ENCODE data around the gene SMCR8. TPM values are rescaled to one million over a fixed set of nuclear protein-coding genes. Genes with fewer than 3 reads are reported as not detected.
"Not testable (repeated sequence)": the region's sequence is repeated elsewhere in the genome, so short reads cannot be mapped to it uniquely, and the experiment has no call there.

The SMCR8 gene
- total RNA-seq, 4 donors from 2014 or later, result 10.9 to 13.0 (median 11.9) TPM

DNA sequence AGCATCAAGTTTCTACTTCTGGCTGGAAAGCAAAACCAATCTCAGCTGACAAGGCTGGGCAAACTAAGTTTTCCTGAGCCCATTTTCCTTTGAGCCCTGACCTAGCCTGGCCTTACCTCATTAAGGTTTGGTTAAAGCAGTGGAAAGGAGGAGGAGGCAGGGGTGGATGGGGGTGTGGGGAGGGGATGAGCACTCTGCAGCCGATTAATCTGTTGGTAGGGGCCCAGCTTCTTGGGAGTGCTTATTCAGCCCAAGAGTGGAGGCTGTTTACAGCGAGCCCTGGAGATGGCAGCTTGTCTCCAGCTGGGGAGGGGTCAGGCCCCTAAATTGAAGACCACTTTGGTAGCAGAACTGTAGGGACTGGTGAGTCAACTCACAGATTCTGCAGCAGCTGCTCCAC, 12.0 kb downstream of the SMCR8 start:
- no peaks in the 10 kb centered on the region for H3K9me3 ChIP-seq
- H3K4me3 ChIP-seq, result no peak overlapping the region
- H3K27ac ChIP-seq, result no peak overlapping the region
- H3K4me1 ChIP-seq, result no peaks in the 10 kb centered on the region
- DNase-seq, result no peak
- WGBS, 2 donors, result 73 to 83% methylated on average over 2 of the region's 2 CpGs
- intact Hi-C loops (cut with DNase I), result no loop called here
- no peaks in the 10 kb centered on the region for H3K27me3 ChIP-seq
- no peak for TF ChIP-seq POLR2A (IDR thresholded peaks at IDR 0.05)
- TF ChIP-seq, protein P1, sequence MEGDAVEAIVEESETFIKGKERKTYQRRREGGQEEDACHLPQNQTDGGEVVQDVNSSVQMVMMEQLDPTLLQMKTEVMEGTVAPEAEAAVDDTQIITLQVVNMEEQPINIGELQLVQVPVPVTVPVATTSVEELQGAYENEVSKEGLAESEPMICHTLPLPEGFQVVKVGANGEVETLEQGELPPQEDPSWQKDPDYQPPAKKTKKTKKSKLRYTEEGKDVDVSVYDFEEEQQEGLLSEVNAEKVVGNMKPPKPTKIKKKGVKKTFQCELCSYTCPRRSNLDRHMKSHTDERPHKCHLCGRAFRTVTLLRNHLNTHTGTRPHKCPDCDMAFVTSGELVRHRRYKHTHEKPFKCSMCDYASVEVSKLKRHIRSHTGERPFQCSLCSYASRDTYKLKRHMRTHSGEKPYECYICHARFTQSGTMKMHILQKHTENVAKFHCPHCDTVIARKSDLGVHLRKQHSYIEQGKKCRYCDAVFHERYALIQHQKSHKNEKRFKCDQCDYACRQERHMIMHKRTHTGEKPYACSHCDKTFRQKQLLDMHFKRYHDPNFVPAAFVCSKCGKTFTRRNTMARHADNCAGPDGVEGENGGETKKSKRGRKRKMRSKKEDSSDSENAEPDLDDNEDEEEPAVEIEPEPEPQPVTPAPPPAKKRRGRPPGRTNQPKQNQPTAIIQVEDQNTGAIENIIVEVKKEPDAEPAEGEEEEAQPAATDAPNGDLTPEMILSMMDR (IDR thresholded peaks at IDR 0.05), result no peak
- peaks cover 21 to 100% (median 69%) of the 10 kb centered on the region in 3 donors for H3K36me3 ChIP-seq

DNA sequence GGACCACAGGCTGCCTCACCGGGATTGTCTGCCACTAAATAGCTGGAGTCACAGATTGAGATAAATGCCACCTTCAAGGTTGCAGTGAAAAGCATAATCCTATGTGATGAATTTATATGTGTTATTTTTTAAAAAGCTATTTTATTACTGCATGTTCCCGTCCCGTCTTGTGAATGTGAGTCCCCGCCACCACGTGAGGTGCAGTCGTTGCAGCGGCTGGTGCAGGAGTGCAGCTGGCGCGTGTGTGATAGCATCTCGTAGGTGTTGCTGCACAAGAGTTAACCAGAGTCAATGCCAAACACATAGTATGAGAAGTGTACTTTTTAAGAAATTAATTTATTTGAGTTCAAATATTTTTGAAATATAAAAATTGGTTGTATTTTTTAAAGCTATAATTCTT, 12.5 kb downstream of the SMCR8 start:
- no peaks in the 10 kb centered on the region for H3K27me3 ChIP-seq
- H3K4me3 ChIP-seq, result no peak overlapping the region
- no peaks in the 10 kb centered on the region for H3K4me1 ChIP-seq
- TF ChIP-seq POLR2A (IDR thresholded peaks at IDR 0.05), result no peak
- TF ChIP-seq, protein P1 (IDR thresholded peaks at IDR 0.05), result no peak
- peaks cover 20 to 100% (median 68%) of the 10 kb centered on the region in 3 donors for H3K36me3 ChIP-seq
- intact Hi-C loops (cut with DNase I), result no loop called here
- H3K9me3 ChIP-seq, result no peaks in the 10 kb centered on the region
- DNase-seq, result no peak
- 90 to 92% methylated on average over 10 of the region's 10 CpGs for WGBS, 2 donors
- H3K27ac ChIP-seq, result no peak overlapping the region

DNA sequence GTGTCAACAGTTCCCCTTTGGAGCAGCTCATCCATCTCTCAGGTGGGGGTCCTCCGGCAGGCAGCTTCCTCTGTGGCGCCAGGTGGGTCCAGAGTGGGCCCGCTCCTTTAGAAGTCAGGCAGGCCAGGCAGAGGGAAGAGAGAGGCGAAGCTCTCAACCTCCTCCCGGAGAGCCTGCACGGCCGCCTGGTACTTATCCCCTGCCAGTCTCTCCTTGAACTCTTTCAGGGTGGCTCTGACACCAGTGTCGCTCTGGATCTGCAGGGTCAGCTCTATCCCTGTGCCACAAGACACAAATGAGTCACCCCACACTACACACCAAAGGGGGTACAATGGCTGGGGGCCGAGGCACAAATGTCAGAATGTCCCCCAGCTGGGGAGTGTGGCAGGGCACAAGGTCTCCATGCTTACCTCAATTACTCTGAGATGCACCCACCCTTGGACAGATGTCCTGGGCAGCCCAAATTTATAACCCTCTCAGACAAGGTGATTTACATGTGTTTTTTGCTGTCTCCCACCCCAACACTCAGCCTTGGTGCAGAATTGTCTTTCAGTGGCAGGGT, 13.6 kb downstream of the SMCR8 start:
- no peak for TF ChIP-seq POLR2A (IDR thresholded peaks at IDR 0.05)
- TF ChIP-seq, protein P1 (IDR thresholded peaks at IDR 0.05), result no peak
- Histone ChIP-seq H3K9me3 (no peaks in the 10 kb centered on the region), H3K4me3 (no peak overlapping the region), H3K27me3 (no peaks in the 10 kb centered on the region), H3K27ac (no peak overlapping the region), H3K36me3 (peaks cover 13 to 100% (median 57%) of the 10 kb centered on the region in 3 donors), H3K4me1 (no peaks in the 10 kb centered on the region)
- no peak for DNase-seq
- WGBS, 2 donors, result 55 to 85% methylated on average over 2 to 7 of the region's 9 CpGs
- intact Hi-C loops (cut with DNase I), result no loop called here

DNA sequence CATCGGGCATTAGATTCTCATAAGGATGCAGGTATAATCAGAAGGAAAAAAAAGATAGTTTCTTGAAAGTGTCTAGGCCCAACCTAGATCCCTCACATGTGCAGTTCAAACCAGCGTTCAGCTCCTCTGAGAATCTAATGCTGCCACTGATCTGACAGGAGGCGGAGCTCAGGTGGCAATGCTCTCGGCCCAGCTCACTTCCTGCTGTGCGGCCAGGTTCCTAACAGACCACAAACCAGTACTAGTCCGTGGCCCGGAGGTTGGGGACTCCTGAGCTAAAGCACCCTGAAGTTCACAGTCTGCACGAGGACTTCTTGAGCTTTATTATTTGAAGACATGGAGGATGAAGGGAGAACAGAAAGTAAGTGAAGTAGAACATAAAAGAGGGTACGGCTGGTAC, 16.8 kb downstream of the SMCR8 start:
- no peak overlapping the region for H3K4me3 ChIP-seq
- intact Hi-C loops (cut with DNase I), result no loop called here
- H3K27me3 ChIP-seq, result no peaks in the 10 kb centered on the region
- 82 to 84% methylated on average over 9 of the region's 9 CpGs for WGBS, 2 donors
- TF ChIP-seq POLR2A (IDR thresholded peaks at IDR 0.05), result no peak
- TF ChIP-seq, protein P1 (IDR thresholded peaks at IDR 0.05), result no peak
- no peaks in the 10 kb centered on the region for H3K4me1 ChIP-seq
- peaks cover 22 to 100% (median 37%) of the 10 kb centered on the region in 3 donors for H3K36me3 ChIP-seq
- no peak for DNase-seq
- no peaks in the 10 kb centered on the region for H3K9me3 ChIP-seq
- no peak overlapping the region for H3K27ac ChIP-seq

DNA sequence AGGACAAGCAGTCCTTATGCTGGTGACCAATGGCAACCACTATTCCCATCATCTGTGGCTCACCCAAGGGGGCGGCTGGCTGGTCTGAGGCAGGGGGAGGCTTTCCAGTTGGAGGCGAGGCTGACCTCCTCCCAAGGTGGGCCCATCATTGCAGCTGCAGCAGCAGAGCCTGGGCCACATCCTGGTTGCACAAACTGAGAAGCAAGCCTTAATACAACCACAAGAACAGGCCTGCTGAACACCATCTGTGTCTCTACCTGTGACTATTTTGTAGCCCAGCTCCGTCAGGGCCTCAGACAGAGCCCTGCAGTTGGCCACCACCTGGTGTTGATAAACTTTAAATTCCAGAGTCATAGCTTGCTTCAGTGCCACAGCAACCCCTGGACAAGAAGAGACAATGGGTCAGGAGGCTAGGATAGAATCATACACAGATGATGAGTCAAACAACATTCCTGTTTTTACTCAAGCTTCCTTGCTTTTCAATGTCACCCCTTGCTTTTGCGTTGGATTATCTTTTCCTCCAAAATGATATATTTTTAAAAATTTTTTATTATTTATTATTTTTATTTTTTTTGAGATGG, 17.9 kb downstream of the SMCR8 start:
- H3K36me3 ChIP-seq, result peaks cover 22 to 100% (median 33%) of the 10 kb centered on the region in 3 donors
- no peak for TF ChIP-seq POLR2A (IDR thresholded peaks at IDR 0.05)
- TF ChIP-seq, protein P1 (IDR thresholded peaks at IDR 0.05), result no peak
- H3K9me3 ChIP-seq, result no peaks in the 10 kb centered on the region
- H3K27me3 ChIP-seq, result no peaks in the 10 kb centered on the region
- DNase-seq, result no peak
- intact Hi-C loops (cut with DNase I), result no loop called here
- H3K4me1 ChIP-seq, result no peaks in the 10 kb centered on the region
- no peak overlapping the region for H3K27ac ChIP-seq
- H3K4me3 ChIP-seq, result no peak overlapping the region
- WGBS, 2 donors, result 54 to 88% methylated on average over 1 to 2 of the region's 4 CpGs

DNA sequence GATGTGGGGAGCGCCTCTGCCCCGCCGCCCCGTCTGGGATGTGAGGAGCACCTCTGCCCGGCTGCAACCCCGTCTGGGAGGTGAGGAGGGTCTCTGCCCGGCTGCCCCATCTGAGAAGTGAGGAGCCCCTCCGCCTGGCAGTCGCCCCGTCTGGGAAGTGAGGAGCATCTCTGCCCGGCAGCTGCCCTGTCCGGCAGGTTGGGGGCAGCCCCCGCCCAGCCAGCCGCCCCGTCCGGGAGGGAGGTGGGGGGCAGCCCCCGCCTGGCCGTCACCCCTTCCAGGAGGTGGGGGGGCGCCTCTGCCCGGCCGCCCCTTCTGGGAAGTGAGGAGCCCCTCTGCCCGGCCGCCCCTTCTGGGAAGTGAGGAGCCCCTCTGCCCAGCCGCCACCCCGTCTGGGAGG, 23.1 kb downstream of the SMCR8 start:
- intact Hi-C loops (cut with DNase I), result not testable (repeated sequence)

More for the DNA sequence above, 23.1 kb downstream of the SMCR8 start:
- not testable (repeated sequence) for H3K27ac ChIP-seq, H3K27me3 ChIP-seq, H3K4me1 ChIP-seq, DNase-seq, H3K4me3 ChIP-seq, H3K9me3 ChIP-seq
- peaks cover 19 to 100% (median 29%) of the 10 kb centered on the region in 3 donors for H3K36me3 ChIP-seq
- WGBS, 2 donors, result no CpG with 5 or more reads among the region's 25 CpGs
